Naive thymus-derived CD4-positive, alpha-beta T cell (primary cell): ENCODE measurements around the gene CSNK1G1. TPM values are rescaled to one million over a fixed set of nuclear protein-coding genes. Genes with fewer than 3 reads are reported as not detected.
"Not testable (repeated sequence)": the region's sequence is repeated elsewhere in the genome, so short reads cannot be mapped to it uniquely, and the experiment has no call there.

Source experiments
- ATAC-seq: fragments of 150-1000 bp; cut with Tn5 transposase; 2 replicates; pipeline ENCODE4 v1.10.0; 2021; ENCODE audit warnings: mild to moderate bottlenecking, moderate library complexity
- CTCF ChIA-PET: fragments of 350-600 bp; sonication (Branson Sonifier 250); formaldehyde crosslinking; loops from one replicate; lab custom pipeline; 2021; ENCODE audit warnings: antibody characterized with exemption; lab: Charles Lee
- POLR2A ChIA-PET: fragments of 350-600 bp; sonication (Branson Sonifier 250); formaldehyde crosslinking; loops from one replicate; lab custom pipeline; 2021; ENCODE audit warnings: antibody characterized with exemption, inconsistent platforms; lab: Charles Lee
- DNase-seq, 9 donors: peaks; one replicate each; pipeline versions ENCODE4 v3.0.0 to v3.0.0-alpha.2; 2020 to 2022; ENCODE audit warnings: mixed read lengths in 1 of 9
- H3K27ac ChIP-seq: one replicate; pipeline ENCODE4 v1.7.0; 2013; ENCODE audit warnings: mild to moderate bottlenecking, low read depth, low read length, moderate library complexity
- H3K27me3 ChIP-seq, 2 donors: one replicate each; pipeline ENCODE4 v1.7.0; 2013; ENCODE audit warnings: low read length in 2 of 2, mild to moderate bottlenecking in 2 of 2, moderate library complexity in 2 of 2; ENCODE audit not compliant: control insufficient read depth in 2 of 2, insufficient read depth in 2 of 2
- H3K36me3 ChIP-seq, 3 experiments: 1 replicate in 2 of 3; 2 replicates in 1 of 3; pipeline ENCODE4 v1.7.0; 2013; ENCODE audit warnings: low read length in 3 of 3, mild to moderate bottlenecking in 3 of 3, moderate library complexity in 1 of 3; ENCODE audit not compliant: insufficient read depth in 3 of 3, control insufficient read depth in 2 of 3
- H3K4me1 ChIP-seq, 2 donors: one replicate each; pipeline ENCODE4 v1.7.0; 2013; ENCODE audit warnings: low read length in 2 of 2, mild to moderate bottlenecking in 2 of 2, moderate library complexity in 1 of 2; ENCODE audit not compliant: control insufficient read depth in 2 of 2, insufficient read depth in 2 of 2
- H3K4me3 ChIP-seq: 2 replicates; pipeline ENCODE4 v1.7.0; 2013; ENCODE audit warnings: mild to moderate bottlenecking, low read length
- H3K9me3 ChIP-seq, 3 experiments: 1 replicate in 2 of 3; 2 replicates in 1 of 3; pipeline ENCODE4 v1.7.0; 2013; ENCODE audit warnings: low read length in 3 of 3; ENCODE audit not compliant: control insufficient read depth in 2 of 3
- H3K27ac Mint-ChIP-seq, 9 donors: one replicate each; pipeline ENCODE4 v1.8.0; 2020 to 2022; ENCODE audit warnings: mixed read lengths in 9 of 9, mild to moderate bottlenecking in 8 of 9, moderate library complexity in 5 of 9, inconsistent platforms in 2 of 9
- H3K27me3 Mint-ChIP-seq, 5 donors: one replicate each; pipeline ENCODE4 v1.8.0; 2021 to 2022; ENCODE audit warnings: mixed read lengths in 5 of 5, mild to moderate bottlenecking in 1 of 5
- H3K36me3 Mint-ChIP-seq, 5 donors: one replicate each; pipeline ENCODE4 v1.8.0; 2020 to 2022; ENCODE audit warnings: mixed read lengths in 5 of 5, mild to moderate bottlenecking in 3 of 5, inconsistent platforms in 1 of 5
- H3K4me1 Mint-ChIP-seq, 7 donors: one replicate each; pipeline ENCODE4 v1.8.0; 2020 to 2022; ENCODE audit warnings: mixed read lengths in 7 of 7, mild to moderate bottlenecking in 3 of 7, inconsistent platforms in 1 of 7
- H3K4me3 Mint-ChIP-seq, 10 donors: one replicate each; pipeline ENCODE4 v1.8.0; 2020 to 2022; ENCODE audit warnings: mild to moderate bottlenecking in 10 of 10, mixed read lengths in 10 of 10, moderate library complexity in 6 of 10, inconsistent platforms in 2 of 10
- H3K9me3 Mint-ChIP-seq, 11 donors: one replicate each; pipeline ENCODE4 v1.8.0; 2020 to 2022; ENCODE audit warnings: mixed read lengths in 11 of 11, mild to moderate bottlenecking in 4 of 11, inconsistent platforms in 1 of 11, moderate library complexity in 1 of 11
- intact Hi-C, 2 donors: fragments of 100-400 bp; cut with micrococcal nuclease; formaldehyde crosslinking; loops; one replicate each; pipeline ENCODE4 v1.15.1; 2023
- polyA plus RNA-seq, 2 donors: library from polyadenylated mRNA; unstranded; fragments of 300-500 nt; fragmentation: Illumina TruSeq; gene quantifications; one replicate each; pipeline ENCODE4 v1.2.3, GENCODE V29; 2021
- total RNA-seq, 6 experiments: library from RNA in 5 of 6; stranded (reverse) in 5 of 6; gene quantifications; 1 replicate in 5 of 6; 2 replicates in 1 of 6; pipeline ENCODE4 v1.2.3 and lab custom pipeline; 2021 to 2026

CSNK1G1 gene
- total RNA-seq (10 to 100 TPM; 19.7 to 31.4 (median 26.5) TPM), polyA plus RNA-seq (10 to 100 TPM; 18.2 to 19.4 TPM), total RNA-seq (lab: John Stamatoyannopoulos, UW) (39.6 reads per million, percentile 66 among the genes with 10 or more reads in this experiment)

DNA sequence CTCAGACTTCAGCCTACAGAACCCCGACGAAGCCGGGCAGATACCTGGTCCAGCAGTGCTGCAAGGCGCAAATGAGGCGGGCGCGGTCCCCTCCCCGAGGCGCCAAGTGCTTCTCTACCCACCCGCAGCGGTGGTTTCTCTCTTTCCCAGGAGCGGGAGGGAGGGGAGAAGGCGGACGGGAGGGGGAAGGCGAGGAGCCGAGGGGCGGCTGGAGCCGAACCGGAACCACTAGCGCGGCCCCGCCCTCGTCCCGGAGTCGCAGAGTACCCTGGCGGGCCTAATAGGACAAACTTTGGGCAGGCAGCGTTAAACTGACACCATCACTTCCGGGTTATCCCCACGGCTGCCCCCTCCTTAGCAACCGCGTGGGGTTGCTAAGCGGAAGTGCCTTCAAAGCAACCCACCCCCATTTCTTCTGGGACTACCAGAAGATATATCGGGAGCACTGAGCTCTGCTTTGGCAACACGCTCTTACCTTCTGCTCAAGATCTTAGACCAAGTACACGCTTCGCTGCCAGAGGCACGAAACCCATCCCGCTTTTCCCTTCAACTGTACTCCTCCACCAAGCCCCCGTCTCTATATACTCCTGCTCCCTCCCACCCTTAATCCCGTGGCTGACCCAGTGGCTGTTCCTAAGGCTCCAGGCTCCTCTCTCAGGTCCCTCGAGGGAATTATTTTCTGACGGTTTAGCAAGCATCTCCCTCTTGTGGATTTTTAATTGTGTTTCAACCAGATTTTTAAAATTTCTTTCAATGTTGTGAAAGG is at the start of gene CSNK1G1:
Gene CSNK1G1, minus strand, starts transcription at position 230 of the 766 bp plus-strand sequence. CDS start 55,674 bp downstream, outside the sequence.
- peaks cover 14 to 22% (median 18%) of the 10 kb centered on the region in 7 donors for H3K4me1 Mint-ChIP-seq
- no peaks in the 10 kb centered on the region for H3K27me3 Mint-ChIP-seq
- no peaks in the 10 kb centered on the region for H3K9me3 Mint-ChIP-seq
- intact Hi-C loops, result loop anchor here (1.0 to 2.0 kb wide), 7 partner anchors 25 to 538 kb away; partner anchors contain the start of genes PCLAF (in 2 of the 2), PPIB (in 2 of the 2), TRIP4 (in 2 of the 2) and CIAO2A (in 1 of the 2)
- ATAC-seq (peak; percentile 100), DNase-seq (peak; percentile 73 to 94 (median 89))
- Histone ChIP-seq H3K4me1 (peaks cover 9 to 10% of the 10 kb centered on the region in 2 donors), H3K9me3 (no peaks in the 10 kb centered on the region), H3K36me3 (peaks cover 0 to 8% (median 0%) of the 10 kb centered on the region in 3 experiments), H3K27me3 (no peaks in the 10 kb centered on the region), H3K27ac (peak within 1 kb of the TSS; percentile 73), H3K4me3 (peak within 1 kb of the TSS; percentile 90)
- CTCF ChIA-PET, result interaction anchor here (1.2 kb wide), 1 partner anchor 295 kb away, joined by 3 read pairs; no protein-coding TSS in a partner anchor
- peak within 1 kb of the TSS; percentile 90 to 97 (median 92) for H3K4me3 Mint-ChIP-seq
- POLR2A ChIA-PET, result interaction anchor here (0.5 to 1.6 kb wide), 6 partner anchors 14 to 351 kb away, joined by 3 to 12 read pairs (median 3); partner anchors contain the start of gene TRIP4
- no peaks in the 10 kb centered on the region for H3K36me3 Mint-ChIP-seq
- H3K27ac Mint-ChIP-seq, result peak within 1 kb of the TSS; percentile 78 to 93 (median 92)

DNA sequence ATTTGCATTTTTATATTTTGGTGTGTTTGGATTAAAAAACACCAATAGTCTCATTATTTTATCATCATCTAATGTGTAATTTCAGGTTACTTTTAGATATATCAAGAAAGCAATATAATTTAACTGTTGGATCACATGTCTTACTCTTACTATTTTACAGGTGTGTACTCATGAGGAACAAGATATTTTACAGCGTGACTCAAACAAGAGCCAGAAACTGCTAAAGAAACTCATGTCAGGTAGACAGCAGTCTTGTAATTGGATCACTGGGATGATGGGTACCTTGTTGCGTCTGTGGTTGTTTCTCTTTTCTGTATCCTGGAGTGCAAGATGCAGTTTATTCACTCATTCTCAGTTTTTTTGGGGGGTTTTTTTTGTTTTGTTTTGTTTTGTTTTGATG is 44.6 kb upstream of the CSNK1G1 start:
- H3K27ac Mint-ChIP-seq, result no peak overlapping the region
- H3K4me3 Mint-ChIP-seq, result no peak overlapping the region
- intact Hi-C loops, result no loop called here
- CTCF ChIA-PET, result no interaction called here
- peaks cover 0 to 3% (median 0%) of the 10 kb centered on the region in 7 donors for H3K4me1 Mint-ChIP-seq
- peaks cover 14 to 39% (median 22%) of the 10 kb centered on the region in 5 donors for H3K36me3 Mint-ChIP-seq
- Histone ChIP-seq H3K27ac (no peak overlapping the region), H3K4me3 (no peak overlapping the region), H3K9me3 (no peaks in the 10 kb centered on the region), H3K4me1 (no peaks in the 10 kb centered on the region), H3K27me3 (no peaks in the 10 kb centered on the region), H3K36me3 (peaks cover 6 to 62% (median 19%) of the 10 kb centered on the region in 3 experiments)
- DNase-seq, result no peak
- H3K9me3 Mint-ChIP-seq, result no peaks in the 10 kb centered on the region
- no peaks in the 10 kb centered on the region for H3K27me3 Mint-ChIP-seq
- no peak for ATAC-seq
- POLR2A ChIA-PET, result no interaction called here

DNA sequence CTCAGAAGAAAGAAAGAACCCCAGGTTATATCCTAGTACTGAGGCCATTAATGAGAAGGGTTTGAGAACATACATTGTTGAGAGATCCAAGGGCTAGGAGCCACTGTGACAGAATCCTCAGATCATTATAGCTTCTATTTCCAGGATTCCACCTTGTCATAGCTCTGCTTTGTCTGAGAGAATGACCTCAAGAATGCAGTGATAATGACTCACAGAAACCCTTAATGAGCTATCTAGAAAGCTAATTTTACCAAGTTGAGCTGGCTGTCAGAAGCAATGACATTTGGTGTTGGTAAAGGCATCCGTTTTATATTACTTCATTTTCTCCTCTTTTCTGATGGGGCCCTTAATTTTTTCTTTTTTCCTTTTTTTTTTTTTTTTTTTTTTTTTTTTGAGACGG is 42.6 kb upstream of the CSNK1G1 start:
- ATAC-seq (no peak), DNase-seq (no peak)
- no peak overlapping the region for H3K27ac ChIP-seq
- H3K27me3 ChIP-seq, result no peaks in the 10 kb centered on the region
- Mint-ChIP-seq H3K4me1 (peaks cover 0 to 7% (median 0%) of the 10 kb centered on the region in 7 donors), H3K27me3 (no peaks in the 10 kb centered on the region), H3K9me3 (no peaks in the 10 kb centered on the region), H3K36me3 (peaks cover 19 to 48% (median 31%) of the 10 kb centered on the region in 5 donors), H3K27ac (no peak overlapping the region), H3K4me3 (no peak overlapping the region)
- peaks cover 6 to 66% (median 19%) of the 10 kb centered on the region in 3 experiments for H3K36me3 ChIP-seq
- no peak overlapping the region for H3K4me3 ChIP-seq
- ChIA-PET CTCF (interaction anchor here (0.6 to 1.1 kb wide), 2 partner anchors 10 to 255 kb away, joined by 3 to 4 read pairs; no protein-coding TSS in a partner anchor), POLR2A (interaction anchor here (1.4 kb wide), 1 partner anchor 11 kb away, joined by 9 read pairs; the partner anchor contains the start of gene TRIP4)
- intact Hi-C loops, result no loop called here
- H3K4me1 ChIP-seq, result no peaks in the 10 kb centered on the region
- no peaks in the 10 kb centered on the region for H3K9me3 ChIP-seq

DNA sequence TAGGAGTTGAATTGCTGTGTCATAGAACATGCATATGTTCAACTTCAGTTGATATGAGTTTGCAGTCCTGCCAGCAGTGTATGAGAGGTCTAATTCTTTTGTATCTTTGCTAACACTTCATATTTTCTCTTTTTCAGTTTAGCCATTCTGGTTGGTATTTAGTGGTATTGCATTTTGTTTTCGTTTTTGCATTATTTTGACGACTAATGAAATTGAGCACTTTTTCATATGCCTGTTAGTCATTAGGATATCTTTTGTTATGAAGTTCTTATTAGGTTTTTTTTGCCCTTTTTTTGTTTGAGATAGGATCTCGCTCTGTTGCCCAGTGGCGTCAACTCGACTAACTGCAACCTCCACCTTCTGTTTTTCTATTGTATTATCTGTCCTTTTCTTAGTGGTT is 40.8 kb upstream of the CSNK1G1 start:
- Histone ChIP-seq H3K27me3 (no peaks in the 10 kb centered on the region), H3K9me3 (no peaks in the 10 kb centered on the region), H3K36me3 (peaks cover 6 to 73% (median 19%) of the 10 kb centered on the region in 3 experiments), H3K4me1 (no peaks in the 10 kb centered on the region), H3K4me3 (no peak overlapping the region), H3K27ac (no peak overlapping the region)
- ChIA-PET POLR2A (no interaction called here), CTCF (no interaction called here)
- peaks cover 0 to 10% (median 7%) of the 10 kb centered on the region in 7 donors for H3K4me1 Mint-ChIP-seq
- H3K27ac Mint-ChIP-seq, result no peak overlapping the region
- no peak for DNase-seq
- no peaks in the 10 kb centered on the region for H3K27me3 Mint-ChIP-seq
- H3K36me3 Mint-ChIP-seq, result peaks cover 19 to 47% (median 30%) of the 10 kb centered on the region in 5 donors
- intact Hi-C loops, result no loop called here
- no peaks in the 10 kb centered on the region for H3K9me3 Mint-ChIP-seq
- ATAC-seq, result no peak
- no peak overlapping the region for H3K4me3 Mint-ChIP-seq

DNA sequence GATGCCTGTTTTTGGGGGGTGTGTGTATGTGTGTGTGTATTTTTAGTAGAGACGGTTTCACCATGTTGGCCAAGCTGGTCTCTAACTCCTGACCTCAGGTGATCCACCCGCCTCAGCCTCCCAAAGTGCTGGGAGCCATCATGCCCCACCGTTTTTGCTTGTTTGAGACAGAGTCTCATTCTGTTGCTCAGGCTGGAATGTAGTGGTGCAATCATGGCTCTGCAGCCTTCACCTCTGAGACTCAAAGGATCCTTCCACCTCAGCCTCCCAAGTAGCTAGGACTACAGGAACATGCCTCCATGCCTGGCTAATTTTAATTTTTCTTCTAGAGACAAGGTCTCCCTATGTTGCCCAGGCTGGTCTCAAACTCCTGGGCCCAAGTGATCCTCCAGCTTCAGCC is 36.5 kb upstream of the CSNK1G1 start:
- intact Hi-C loops, H3K27ac ChIP-seq, H3K27me3 ChIP-seq, DNase-seq, H3K27me3 Mint-ChIP-seq, H3K9me3 Mint-ChIP-seq, H3K4me3 Mint-ChIP-seq, H3K4me3 ChIP-seq, H3K9me3 ChIP-seq, CTCF ChIA-PET, ATAC-seq: not testable (repeated sequence)
- POLR2A ChIA-PET, result interaction anchor here (0.6 kb wide), 1 partner anchor 1374 kb away, joined by 3 read pairs; no protein-coding TSS in a partner anchor
- Mint-ChIP-seq H3K4me1 (peaks cover 15 to 24% (median 22%) of the 10 kb centered on the region in 7 donors), H3K27ac (peak overlapping the region in 3 of 9 donors; percentile 20 to 87 (median 42)), H3K36me3 (peaks cover 14 to 25% (median 24%) of the 10 kb centered on the region in 5 donors)
- H3K4me1 ChIP-seq, result peaks cover 8 to 10% of the 10 kb centered on the region in 2 donors
- H3K36me3 ChIP-seq, result peaks cover 6 to 41% (median 17%) of the 10 kb centered on the region in 3 experiments

DNA sequence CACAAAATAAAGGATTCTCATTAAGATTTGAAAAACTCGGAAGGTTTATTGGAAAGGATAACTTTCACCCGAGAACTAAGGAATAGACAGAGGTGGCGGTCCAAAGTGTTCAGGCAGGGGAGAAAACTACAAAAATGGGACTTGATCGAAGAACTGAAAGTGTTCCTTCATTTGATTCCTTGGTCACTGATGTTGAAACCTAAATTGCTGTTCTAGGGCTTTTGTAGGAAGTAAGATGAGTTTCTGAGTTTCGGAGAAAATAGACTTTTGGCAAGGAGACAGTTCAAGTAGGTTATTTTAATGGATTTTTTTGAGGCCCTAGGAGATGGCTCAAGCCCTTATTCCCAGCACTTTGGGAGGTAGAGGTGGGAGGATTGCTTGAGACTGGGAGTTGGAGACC is 33.1 kb upstream of the CSNK1G1 start:
- Histone ChIP-seq H3K4me1 (peaks cover 8 to 10% of the 10 kb centered on the region in 2 donors), H3K9me3 (no peaks in the 10 kb centered on the region), H3K4me3 (peak overlapping the region; percentile 97), H3K27ac (peak overlapping the region; percentile 24), H3K36me3 (peaks cover 0 to 12% (median 0%) of the 10 kb centered on the region in 3 experiments), H3K27me3 (no peaks in the 10 kb centered on the region)
- peak overlapping the region in 8 of 9 donors; percentile 1 to 99 (median 42) for H3K27ac Mint-ChIP-seq
- H3K36me3 Mint-ChIP-seq, result peaks cover 4 to 9% (median 8%) of the 10 kb centered on the region in 5 donors
- peak overlapping the region; percentile 58 to 97 (median 92) for H3K4me3 Mint-ChIP-seq
- H3K4me1 Mint-ChIP-seq, result peaks cover 17 to 25% (median 22%) of the 10 kb centered on the region in 7 donors
- no peak for DNase-seq
- H3K27me3 Mint-ChIP-seq, result no peaks in the 10 kb centered on the region
- intact Hi-C loops, result loop anchor here (5.0 to 10.0 kb wide), 5 partner anchors 436 to 916 kb away; partner anchors contain the start of genes PLEKHO2 (in 2 of the 2), PDCD7 (in 1 of the 2), PIF1 (in 1 of the 2) and RNU5B-1 (in 1 of the 2)
- H3K9me3 Mint-ChIP-seq, result peaks cover 0 to 5% (median 0%) of the 10 kb centered on the region in 11 donors
- ATAC-seq, result no peak
- POLR2A ChIA-PET, result interaction anchor here (2.2 to 2.3 kb wide), 2 partner anchors 226 to 262 kb away, joined by 8 to 19 read pairs; partner anchors contain the start of gene PPIB
- CTCF ChIA-PET, result interaction anchor here (1.3 kb wide), 1 partner anchor 10 kb away, joined by 4 read pairs; no protein-coding TSS in a partner anchor
